HepG2 (cell line): ENCODE measurements around the gene CHRNA3. TPM values are rescaled to one million over a fixed set of nuclear protein-coding genes. Genes with fewer than 3 reads are reported as not detected.

Source experiments
- ATAC-seq: fragments of 200-7000 bp; cut with Tn5 transposase; 3 replicates; pipeline ENCODE4 v1.9.1; 2020; ENCODE audit warnings: mild to moderate bottlenecking, moderate library complexity
- BruUV-seq: library from RNA; stranded (reverse); fragments of 400-500 nt; replicated peaks from 2 replicates; lab custom pipeline; 2021; lab: Mats Ljungman, UMichigan
- CTCF ChIA-PET: fragments of 300-600 bp; formaldehyde crosslinking; extraction: SDS; loops from one replicate; lab custom pipeline; 2021; ENCODE audit warnings: low total read pairs, inconsistent platforms, low intra/inter-chr PET ratio; lab: Yijun Ruan, JAX
- POLR2A ChIA-PET: fragments of 350-600 bp; sonication (Branson Sonifier 250); formaldehyde crosslinking; loops from one replicate; lab custom pipeline; 2020; ENCODE audit warnings: antibody characterized with exemption, inconsistent platforms; lab: Yijun Ruan, JAX
- DNase-seq: peaks from one replicate; pipeline ENCODE4 v3.0.0-alpha.2; 2015; ENCODE audit warnings: low spot score
- FAIRE-seq: peaks from 3 replicates; lab custom pipeline; 2011; peaks lifted over from hg19 to GRCh38; lab: Jason Lieb, UNC
- H2AFZ ChIP-seq: one replicate; pipeline ENCODE4 v1.6.1; 2011; ENCODE audit warnings: low read length, inconsistent platforms
- H3K27ac ChIP-seq: fragments of 300-600 bp; 3 replicates; pipeline ENCODE4 v1.8.0; 2011; ENCODE audit warnings: mixed run types, mild to moderate bottlenecking, mixed read lengths, low read length, inconsistent platforms; ENCODE audit not compliant: insufficient read depth; ENCODE audit errors: extremely low read length
- H3K27me3 ChIP-seq, 2 experiments: fragments of 200-600 bp in 1 of 2; 2 replicates in 1 of 2; 3 replicates in 1 of 2; pipeline versions ENCODE4 v1.6.0 to v1.8.0; 2011; ENCODE audit warnings: low read length in 2 of 2, mild to moderate bottlenecking in 2 of 2, moderate library complexity in 2 of 2, inconsistent platforms in 1 of 2; ENCODE audit not compliant: insufficient read depth in 2 of 2, control insufficient read depth in 1 of 2
- H3K36me3 ChIP-seq, 2 experiments: fragments of 200-600 bp in 1 of 2; replicated peaks in 1 of 2; 2 replicates in 1 of 2; 3 replicates in 1 of 2; pipeline versions ENCODE4 v1.5.1 to v1.8.0; 2011; ENCODE audit warnings: low read length in 2 of 2, inconsistent platforms in 1 of 2; ENCODE audit not compliant: insufficient read depth in 2 of 2, control insufficient read depth in 1 of 2
- H3K4me1 ChIP-seq: 2 replicates; pipeline ENCODE4 v1.5.1; 2012; ENCODE audit warnings: low read length, inconsistent platforms; ENCODE audit not compliant: insufficient read depth
- H3K4me2 ChIP-seq: 2 replicates; pipeline ENCODE4 v1.6.0; 2011; ENCODE audit warnings: low read depth, low read length, inconsistent platforms
- H3K4me3 ChIP-seq, 3 experiments: fragments of 200-600 bp in 1 of 3; sonication (generic), shearing (Covaris generic) in 1 of 3; replicated peaks in 1 of 3; 2 replicates each; pipeline ENCODE4 v1.5.1; 2011 to 2016; ENCODE audit warnings: low read length in 3 of 3, inconsistent platforms in 2 of 3, low read depth in 2 of 3, mild to moderate bottlenecking in 2 of 3, control low read depth in 1 of 3, mixed read lengths in 1 of 3; ENCODE audit not compliant: insufficient read depth in 1 of 3
- H3K79me2 ChIP-seq: one replicate; pipeline ENCODE4 v1.6.1; 2011; ENCODE audit warnings: low read length, inconsistent platforms; ENCODE audit not compliant: insufficient read depth
- H3K9ac ChIP-seq: 2 replicates; pipeline ENCODE4 v1.6.0; 2011; ENCODE audit warnings: mild to moderate bottlenecking, low read depth, low read length, inconsistent platforms; ENCODE audit not compliant: insufficient read depth
- H3K9me3 ChIP-seq: 2 replicates; pipeline ENCODE4 v1.5.1; 2012; ENCODE audit warnings: mild to moderate bottlenecking, low read length
- H4K20me1 ChIP-seq: 2 replicates; pipeline ENCODE4 v1.6.0; 2011; ENCODE audit warnings: inconsistent platforms, mild to moderate bottlenecking, low read length, moderate library complexity; ENCODE audit not compliant: insufficient read depth
- KDM3A ChIP-seq: IDR thresholded peaks from 2 replicates; pipeline ENCODE4 v1.6.1; 2018; ENCODE audit warnings: low read depth, missing compliant biosample characterization
- NFAT5 ChIP-seq: sonication (generic); formaldehyde crosslinking; IDR thresholded peaks from 2 replicates; pipeline ENCODE4 v1.4.0; 2020; ENCODE audit warnings: missing genetic modification reagents
- NFYB ChIP-seq: sonication (generic); formaldehyde crosslinking; IDR thresholded peaks from 2 replicates; pipeline ENCODE4 v1.4.0; 2020; ENCODE audit warnings: missing genetic modification reagents
- RFXAP ChIP-seq: sonication (generic); formaldehyde crosslinking; IDR thresholded peaks from 2 replicates; pipeline ENCODE4 v1.4.0; 2020; ENCODE audit warnings: missing genetic modification reagents, borderline replicate concordance
- RNF2 ChIP-seq: fragments of 450-650 bp; conservative IDR thresholded peaks from 2 replicates; pipeline ENCODE4 v1.6.1; 2016; ENCODE audit warnings: low read depth
- RORA ChIP-seq: sonication (generic); formaldehyde crosslinking; IDR thresholded peaks from 2 replicates; pipeline ENCODE4 v1.5.0; 2020; ENCODE audit warnings: mild to moderate bottlenecking, missing genetic modification reagents, moderate library complexity
- STAT6 ChIP-seq: sonication (generic); formaldehyde crosslinking; IDR thresholded peaks from 2 replicates; pipeline ENCODE4 v1.4.0; 2020; ENCODE audit warnings: missing genetic modification reagents, mild to moderate bottlenecking, borderline replicate concordance
- ZMYM4 ChIP-seq: sonication (generic); formaldehyde crosslinking; IDR thresholded peaks from 2 replicates; pipeline ENCODE4 v1.8.1; 2023; ENCODE audit warnings: mild to moderate bottlenecking, missing genetic modification reagents
- ZNF543 ChIP-seq: sonication (generic); formaldehyde crosslinking; IDR thresholded peaks from 2 replicates; pipeline ENCODE4 v1.4.0; 2020; ENCODE audit warnings: mild to moderate bottlenecking, missing genetic modification reagents
- ZNF615 ChIP-seq: sonication (generic); formaldehyde crosslinking; IDR thresholded peaks from 2 replicates; pipeline ENCODE4 v1.5.0; 2020; ENCODE audit warnings: mild to moderate bottlenecking, missing genetic modification reagents, borderline replicate concordance
- ZNF782 ChIP-seq: sonication (generic); formaldehyde crosslinking; IDR thresholded peaks from 2 replicates; pipeline ENCODE4 v1.4.0; 2020; ENCODE audit warnings: missing genetic modification reagents, mild to moderate bottlenecking, borderline replicate concordance
- ZSCAN25 ChIP-seq: sonication (generic); formaldehyde crosslinking; IDR thresholded peaks from 2 replicates; pipeline ENCODE4 v1.8.0; 2022; ENCODE audit warnings: mild to moderate bottlenecking, missing genetic modification reagents
- WGBS: methylation state at CpG from one replicate; pipeline ENCODE4 v1.1.6; 2017; ENCODE audit warnings: low lambda C conversion rate; 5-methylcytosine and 5-hydroxymethylcytosine counted together
- in situ Hi-C: cut with HindIII; loops from 2 replicates; pipeline ENCODE4 v1.10.0; 2017; ENCODE audit warnings: low pct_unique_long_range_greater_than_20kb; ENCODE audit not compliant: extremely low pct_ligation_motif_present
- intact Hi-C: fragments of 100-400 bp; cut with micrococcal nuclease; formaldehyde crosslinking; loops from one replicate; pipeline ENCODE4 v1.10.0; 2022; ENCODE audit not compliant: unreplicated experiment
- polyA plus RNA-seq, 8 experiments: library from polyadenylated mRNA; depleted of rRNA in 3 of 8; stranded (reverse) in 7 of 8; unstranded in 1 of 8; fragments of >200 nt; fragmentation: Illumina TruSeq in 4 of 8; extraction: Trizol in 4 of 8; gene quantifications; 2 replicates each; pipeline versions ENCODE4 v1.2.1 to v1.2.3, GENCODE V29; 2011 to 2016; ENCODE audit warnings: low read depth in 4 of 8, missing spikeins in 1 of 8, mixed read lengths in 1 of 8; ENCODE audit not compliant: insufficient read depth in 1 of 8
- total RNA-seq, 5 experiments: library from RNA; depleted of rRNA; stranded (reverse); fragments of >200 nt; fragmentation: Illumina TruSeq; extraction: Trizol; gene quantifications; 2 replicates each; pipeline ENCODE4 v1.2.3, GENCODE V29; 2016; ENCODE audit warnings: low read depth in 1 of 5

Gene CHRNA3
- total and polyA plus RNA-seq, 2 of the 13 experiments (the other 11 are each of a cell fraction or from before 2014, with no cell fraction given) = not detected

GRCh38 chr15:78598348-78598747, 22.4 kb downstream of the CHRNA3 start:
- DNase-seq (no peak), FAIRE-seq (no peak), ATAC-seq (no peak)
- H3K79me2 ChIP-seq = no peaks in the 10 kb centered on the region
- no TSS peak for BruUV-seq
- POLR2A ChIA-PET = no interaction called here
- 96% methylated on average over 3 of the region's 3 CpGs for WGBS
- no peaks in the 10 kb centered on the region for H3K4me1 ChIP-seq
- no peak overlapping the region for H3K4me3 ChIP-seq
- intact Hi-C loops = no loop called here
- TF ChIP-seq ZNF615 (CRISPR knock-in tag) = no peak
- no peak for TF ChIP-seq RORA (CRISPR knock-in tag)
- TF ChIP-seq ZNF782 (CRISPR knock-in tag) = no peak
- no peak for TF ChIP-seq RNF2
- TF ChIP-seq ZNF543 = no peak
- no peak for TF ChIP-seq NFAT5 (CRISPR knock-in tag)
- TF ChIP-seq RFXAP (CRISPR knock-in tag) = no peak
- no peak for TF ChIP-seq STAT6 (CRISPR knock-in tag)
- TF ChIP-seq ZSCAN25 (CRISPR knock-in tag) = no peak
- no peak for TF ChIP-seq KDM3A
- no peak for TF ChIP-seq NFYB (CRISPR knock-in tag)
- no peak for TF ChIP-seq ZMYM4 (CRISPR knock-in tag)
- H3K27me3 ChIP-seq = no peaks in the 10 kb centered on the region
- H3K9me3 ChIP-seq = no peaks in the 10 kb centered on the region
- no peak overlapping the region for H2AFZ ChIP-seq
- H4K20me1 ChIP-seq = no peaks in the 10 kb centered on the region
- H3K4me2 ChIP-seq = no peak overlapping the region
- no peak overlapping the region for H3K9ac ChIP-seq
- H3K27ac ChIP-seq = no peak overlapping the region
- CTCF ChIA-PET = no interaction called here
- no peaks in the 10 kb centered on the region for H3K36me3 ChIP-seq
- in situ Hi-C loops = no loop called here
